Suprapubic skin (tissue), 4 donors: ENCODE data around the gene CD160. TPM values are rescaled to one million over a fixed set of nuclear protein-coding genes. Genes with fewer than 3 reads are reported as not detected.
"Not testable (repeated sequence)": the region's sequence is repeated elsewhere in the genome, so short reads cannot be mapped to it uniquely, and the experiment has no call there.

Experiments
- DNase-seq, 2 donors: peaks; one replicate each; pipeline ENCODE4 v3.0.0-alpha.2; 2019; ENCODE audit warnings: low spot score in 2 of 2
- H3K27ac ChIP-seq: fragments of 200-600 bp; sonication (generic); one replicate; pipeline ENCODE4 v1.5.1; 2019
- H3K27me3 ChIP-seq: fragments of 200-600 bp; sonication (generic); one replicate; pipeline ENCODE4 v1.5.1; 2019
- H3K36me3 ChIP-seq: fragments of 200-600 bp; sonication (generic); one replicate; pipeline ENCODE4 v1.5.1; 2019
- H3K4me1 ChIP-seq: fragments of 200-600 bp; sonication (generic); one replicate; pipeline ENCODE4 v1.5.1; 2019
- H3K4me3 ChIP-seq: fragments of 200-600 bp; sonication (generic); one replicate; pipeline ENCODE4 v1.5.1; 2019; ENCODE audit warnings: mild to moderate bottlenecking
- H3K9me3 ChIP-seq: fragments of 200-600 bp; sonication (generic); one replicate; pipeline ENCODE4 v1.5.1; 2019
- CTCF ChIP-seq, 2 donors: fragments of 200-600 bp in 1 of 2; fragments of 450-650 bp in 1 of 2; sonication (generic) in 1 of 2; IDR thresholded peaks; one replicate each; pipeline ENCODE4 v1.5.1; 2016 to 2019; ENCODE audit warnings: antibody characterized with exemption in 2 of 2, mild to moderate bottlenecking in 1 of 2, moderate library complexity in 1 of 2
- EP300 ChIP-seq: sonication (generic); formaldehyde crosslinking; IDR thresholded peaks from one replicate; pipeline ENCODE4 v1.6.1; 2017; ENCODE audit warnings: antibody characterized with exemption
- POLR2A ChIP-seq, 2 donors: fragments of 450-650 bp; IDR thresholded peaks; one replicate each; pipeline ENCODE4 v1.6.1; 2017; ENCODE audit warnings: antibody characterized with exemption in 2 of 2, mild to moderate bottlenecking in 2 of 2, moderate library complexity in 2 of 2
- POLR2AphosphoS5 ChIP-seq, 3 donors: sonication (generic); formaldehyde crosslinking; IDR thresholded peaks; one replicate each; pipeline ENCODE4 v1.6.1; 2017; ENCODE audit warnings: antibody characterized with exemption in 3 of 3
- WGBS: methylation state at CpG from one replicate; pipeline ENCODE4 v1.1.5; 2018; 5-methylcytosine and 5-hydroxymethylcytosine counted together
- total RNA-seq, 4 donors: library from RNA; depleted of rRNA; stranded (reverse); fragments of >200 nt; gene quantifications; one replicate each; pipeline ENCODE4 v1.1.0, GENCODE V29; 2016

Gene CD160
- total RNA-seq, 4 donors from 2014 or later: not detected

GRCh38 chr1:145716641-145717345 is 2.5 kb upstream of the CD160 start:
- TF ChIP-seq CTCF (IDR thresholded peaks at IDR 0.05): no peak
- TF ChIP-seq POLR2A (IDR thresholded peaks at IDR 0.05): no peak
- TF ChIP-seq POLR2AphosphoS5 (IDR thresholded peaks at IDR 0.05): no peak
- TF ChIP-seq EP300: no peak
- peaks cover 5% of the 10 kb centered on the region for H3K27me3 ChIP-seq
- H3K36me3 ChIP-seq: no peaks in the 10 kb centered on the region
- no peak overlapping the region for H3K4me3 ChIP-seq
- no peak overlapping the region for H3K27ac ChIP-seq
- WGBS: 75% methylated on average over 9 of the region's 10 CpGs
- no peak for DNase-seq
- no peaks in the 10 kb centered on the region for H3K9me3 ChIP-seq
- peaks cover 12% of the 10 kb centered on the region for H3K4me1 ChIP-seq

- H3K27me3 ChIP-seq: peaks cover 5% of the 10 kb centered on the region
- H3K9me3 ChIP-seq: no peaks in the 10 kb centered on the region
- DNase-seq: no peak
- 36% methylated on average over 1 of the region's 1 CpG for WGBS
- H3K27ac ChIP-seq: no peak overlapping the region
- peaks cover 12% of the 10 kb centered on the region for H3K4me1 ChIP-seq
- H3K36me3 ChIP-seq: no peaks in the 10 kb centered on the region
- H3K4me3 ChIP-seq: no peak overlapping the region
- TF ChIP-seq CTCF (IDR thresholded peaks at IDR 0.05) (no peak), EP300 (no peak), POLR2A (IDR thresholded peaks at IDR 0.05) (no peak), POLR2AphosphoS5 (IDR thresholded peaks at IDR 0.05) (no peak)
Observed at GRCh38 chr1:145717833-145718232, 1.5 kb upstream of the CD160 start.

- H3K27me3 ChIP-seq, H3K27ac ChIP-seq, H3K36me3 ChIP-seq, H3K9me3 ChIP-seq, H3K4me3 ChIP-seq, DNase-seq: not testable (repeated sequence)
- WGBS: 93% methylated on average over 5 of the region's 5 CpGs
- peaks cover 12% of the 10 kb centered on the region for H3K4me1 ChIP-seq
Observed at GRCh38 chr1:145718465-145718864, 834 bp upstream of the CD160 start.

- no peak overlapping the region for H3K4me3 ChIP-seq
- 58% methylated on average over 5 of the region's 5 CpGs for WGBS
- H3K4me1 ChIP-seq: peaks cover 12% of the 10 kb centered on the region
- no peaks in the 10 kb centered on the region for H3K36me3 ChIP-seq
- no peak for DNase-seq
- no peaks in the 10 kb centered on the region for H3K9me3 ChIP-seq
- H3K27me3 ChIP-seq: peaks cover 5% of the 10 kb centered on the region
- TF ChIP-seq CTCF (IDR thresholded peaks at IDR 0.05) (no peak), POLR2AphosphoS5 (IDR thresholded peaks at IDR 0.05) (no peak), EP300 (no peak), POLR2A (IDR thresholded peaks at IDR 0.05) (no peak)
- H3K27ac ChIP-seq: no peak overlapping the region
Observed at GRCh38 chr1:145720556-145720877, 1.2 kb downstream of the CD160 start.

GRCh38 chr1:145720878-145721671 is 1.8 kb downstream of the CD160 start:
- H3K4me3 ChIP-seq: peak overlapping the region; percentile 39
- no peak overlapping the region for H3K27ac ChIP-seq
- no peaks in the 10 kb centered on the region for H3K9me3 ChIP-seq
- H3K27me3 ChIP-seq: peaks cover 5% of the 10 kb centered on the region
- H3K36me3 ChIP-seq: no peaks in the 10 kb centered on the region
- 3% methylated on average over 34 of the region's 47 CpGs for WGBS
- TF ChIP-seq POLR2AphosphoS5 (IDR thresholded peaks at IDR 0.05): no peak
- peak; percentile 66 to 91 for TF ChIP-seq CTCF (IDR thresholded peaks at IDR 0.05)
- peak; percentile 82 to 85 for DNase-seq
- H3K4me1 ChIP-seq: peaks cover 12% of the 10 kb centered on the region

- not testable (repeated sequence) for H3K27ac ChIP-seq, DNase-seq, H3K27me3 ChIP-seq, H3K4me1 ChIP-seq, H3K9me3 ChIP-seq, H3K4me3 ChIP-seq, H3K36me3 ChIP-seq
- WGBS: 94% methylated on average over 5 of the region's 5 CpGs
Observed at GRCh38 chr1:145726193-145726592, 6.9 kb downstream of the CD160 start.
